ENCODE results near the gene HOTAIR. TPM values are rescaled to one million over a fixed set of nuclear protein-coding genes. Genes with fewer than 3 reads are reported as not detected.

Gene HOTAIR
- polyA plus RNA-seq, 2 of the 4 experiments (the other 2 are of a cell fraction) = 0.67 to 0.71 TPM

- peak in 1 of 2 experiments; percentile 21; a peak in 2 of 6 replicates for ATAC-seq
- WGBS (ENCODE audit: missing lambda C conversion rate) = 57% methylated on average over 5 of the region's 5 CpGs
- no peak for DNase-seq (ENCODE audit: low read depth in 1 of 2, low spot score in 1 of 2)
- Histone ChIP-seq H3K4me1 (peaks cover 9% of the 10 kb centered on the region; the same call in 1 of the 3 replicates), H3K9me3 (no peaks in the 10 kb centered on the region), H3K4me2 (no peak overlapping the region), H3K4me3 (no peak overlapping the region), H3K27ac (0 out of 6 replicates have a peak overlapping the region, but pooled peaks of 1 of the 2 experiments have one; percentile 9)
- POLR2A ChIA-PET = no interaction called here
- TF ChIP-seq CHD2 (IDR thresholded peaks at IDR 0.05; ENCODE audit: low read length, partially characterized antibody) (no peak), POLR2AphosphoS2 (conservative IDR thresholded peaks at IDR 0.05; ENCODE audit: low read length) (no peak), KDM5A (IDR thresholded peaks at IDR 0.05) (no peak), NPAS2 (CRISPR knock-in tag; IDR thresholded peaks at IDR 0.05; ENCODE audit: borderline replicate concordance) (no peak), EHF (CRISPR knock-in tag; IDR thresholded peaks at IDR 0.05) (no peak), HOXB13 (CRISPR knock-in tag; IDR thresholded peaks at IDR 0.05; ENCODE audit: low read depth) (no peak), ATOH8 (CRISPR knock-in tag; IDR thresholded peaks at IDR 0.05; ENCODE audit: low read depth) (no peak), ELK1 (IDR thresholded peaks at IDR 0.05; ENCODE audit: low read depth, low read length) (no peak), MAZ (IDR thresholded peaks at IDR 0.05; ENCODE audit: borderline replicate concordance, low read depth, low read length) (no peak)
- no peak for FAIRE-seq
- CTCF ChIA-PET = interaction anchor here (0.6 to 1.2 kb wide), 2 partner anchors 198 to 221 kb away, joined by 4 to 5 read pairs; no protein-coding TSS in a partner anchor
Measured at GRCh38 chr12:53967421-53967925, 7.3 kb downstream of the HOTAIR start.

GRCh38 chr12:53966385-53967133 is 8.2 kb downstream of the HOTAIR start:
- ChIA-PET CTCF (interaction anchor here (0.9 to 1.2 kb wide), 2 partner anchors 198 to 220 kb away, joined by 4 to 5 read pairs; no protein-coding TSS in a partner anchor), POLR2A (no interaction called here)
- Histone ChIP-seq H3K4me2 (no peak overlapping the region), H3K4me3 (no peak overlapping the region), H3K27ac (no peak overlapping the region), H3K9me3 (no peaks in the 10 kb centered on the region), H3K4me1 (peaks cover 9% of the 10 kb centered on the region; the same call in 1 of the 3 replicates)
- no peak for FAIRE-seq
- DNase-seq (ENCODE audit: low read depth in 1 of 2, low spot score in 1 of 2) = no peak
- TF ChIP-seq HEYL (CRISPR knock-in tag; IDR thresholded peaks at IDR 0.05) = no peak
- WGBS (ENCODE audit: missing lambda C conversion rate) = 88% methylated on average over 36 of the region's 36 CpGs
- no peak for ATAC-seq

GRCh38 chr12:53966085-53966384 is 8.7 kb downstream of the HOTAIR start:
- TF ChIP-seq TP53 (CRISPR knock-in tag; IDR thresholded peaks at IDR 0.05) (no peak), TFCP2L1 (CRISPR knock-in tag; IDR thresholded peaks at IDR 0.05) (no peak), EHMT2 (IDR thresholded peaks at IDR 0.05; ENCODE audit: low read depth) (no peak), JUN (IDR thresholded peaks at IDR 0.05) (no peak), RCOR1 (IDR thresholded peaks at IDR 0.05; ENCODE audit: low read depth, low read length) (no peak), FOSL2 (IDR thresholded peaks at IDR 0.05) (no peak), FOSL2 (CRISPR knock-in tag; IDR thresholded peaks at IDR 0.05) (no peak), ZC3H11A (IDR thresholded peaks at IDR 0.05) (no peak), ATOH8 (CRISPR knock-in tag; IDR thresholded peaks at IDR 0.05; ENCODE audit: low read depth) (no peak), BHLHE40 (IDR thresholded peaks at IDR 0.05; ENCODE audit: low read depth, low read length) (no peak), ELK1 (IDR thresholded peaks at IDR 0.05; ENCODE audit: low read depth, low read length) (no peak)
- no peaks in the 10 kb centered on the region for H3K9me3 ChIP-seq
- peaks cover 9% of the 10 kb centered on the region; the same call in 1 of the 3 replicates for H3K4me1 ChIP-seq
- ChIA-PET CTCF (interaction anchor here (0.9 kb wide), 1 partner anchor 198 kb away, joined by 4 read pairs; no protein-coding TSS in a partner anchor), POLR2A (no interaction called here)
- no peak for ATAC-seq
- no peak for DNase-seq (ENCODE audit: low read depth in 1 of 2, low spot score in 1 of 2)
- H3K4me2 ChIP-seq = no peak overlapping the region
- H3K27ac ChIP-seq = no peak overlapping the region
- no peak overlapping the region for H3K4me3 ChIP-seq
- WGBS (ENCODE audit: missing lambda C conversion rate) = 84% methylated on average over 15 of the region's 15 CpGs
- FAIRE-seq = no peak

Data from A549 (cell line).